K562 (cell line): ENCODE measurements around the gene API5. TPM values are rescaled to one million over a fixed set of nuclear protein-coding genes. Genes with fewer than 3 reads are reported as not detected.

Source experiments
- BDP1 ChIP-seq: IDR thresholded peaks from 3 replicates; pipeline ENCODE4 v1.6.1; 2011; ENCODE audit not compliant: insufficient read length, insufficient read depth
- CCAR2 ChIP-seq: fragments of 200-400 bp; formaldehyde crosslinking; IDR thresholded peaks from 2 replicates; pipeline ENCODE4 v1.6.1; 2017; ENCODE audit warnings: mild to moderate bottlenecking, low read depth, low read length
- CLOCK ChIP-seq: fragments of 250-450 bp; sonication (Bioruptor Pico); IDR thresholded peaks from 2 replicates; pipeline ENCODE4 v1.4.0; 2020; ENCODE audit warnings: mild to moderate bottlenecking, moderate library complexity, borderline replicate concordance
- CREM ChIP-seq: IDR thresholded peaks from 2 replicates; pipeline ENCODE4 v1.6.1; 2014; ENCODE audit warnings: antibody characterized with exemption, low read depth
- ELK3 ChIP-seq: fragments of 450-650 bp; formaldehyde crosslinking; IDR thresholded peaks from 2 replicates; pipeline ENCODE4 v1.4.0; 2020; ENCODE audit warnings: mild to moderate bottlenecking
- HSF4 ChIP-seq: fragments of 250-450 bp; sonication (Bioruptor Pico); IDR thresholded peaks from 2 replicates; pipeline ENCODE4 v2.1.2; 2022; ENCODE audit warnings: mild to moderate bottlenecking, moderate library complexity, borderline replicate concordance
- ILK ChIP-seq: fragments of 450-650 bp; IDR thresholded peaks from 2 replicates; pipeline ENCODE4 v1.6.1; 2016; ENCODE audit warnings: missing genetic modification characterization, low read depth, mild to moderate bottlenecking, missing compliant biosample characterization, moderate library complexity, borderline replicate concordance
- KLF13 ChIP-seq: fragments of 450-650 bp; IDR thresholded peaks from 2 replicates; pipeline ENCODE4 v1.6.1; 2016; ENCODE audit warnings: missing genetic modification characterization, low read depth, mild to moderate bottlenecking, missing compliant biosample characterization, moderate library complexity, borderline replicate concordance
- NBN ChIP-seq: fragments of 450-650 bp; IDR thresholded peaks from 2 replicates; pipeline ENCODE4 v1.6.1; 2016; ENCODE audit warnings: low read depth, mild to moderate bottlenecking
- NFYB ChIP-seq: IDR thresholded peaks from 2 replicates; pipeline ENCODE4 v1.6.1; 2011; ENCODE audit warnings: mild to moderate bottlenecking, moderate library complexity; ENCODE audit not compliant: insufficient read length; ENCODE audit errors: extremely low read depth
- NR4A1 ChIP-seq, 2 experiments: fragments of 250-450 bp in 1 of 2; fragments of 450-650 bp in 1 of 2; sonication (Bioruptor Pico) in 1 of 2; IDR thresholded peaks; 2 replicates each; pipeline versions ENCODE4 v1.4.0 to v1.6.1; 2016 to 2020; ENCODE audit warnings: mild to moderate bottlenecking in 2 of 2, missing compliant biosample characterization in 1 of 2, missing genetic modification characterization in 1 of 2, moderate library complexity in 1 of 2
- PPARD ChIP-seq: fragments of 250-450 bp; sonication (Bioruptor Pico); IDR thresholded peaks from 2 replicates; pipeline ENCODE4 v1.8.0; 2022; ENCODE audit warnings: inconsistent platforms, mild to moderate bottlenecking, moderate library complexity
- RAD21 ChIP-seq, 2 experiments: fragments of 250-450 bp in 1 of 2; fragments of 450-650 bp in 1 of 2; sonication (Bioruptor Pico) in 1 of 2; formaldehyde crosslinking in 1 of 2; IDR thresholded peaks in 1 of 2; conservative IDR thresholded peaks in 1 of 2; 2 replicates each; pipeline versions ENCODE4 v1.4.0 to v1.8.0; 2020 to 2022; ENCODE audit warnings: mild to moderate bottlenecking in 2 of 2, moderate library complexity in 1 of 2
- TCF15 ChIP-seq: fragments of 250-450 bp; sonication (Bioruptor Pico); IDR thresholded peaks from 2 replicates; pipeline ENCODE4 v1.8.0; 2022; ENCODE audit warnings: moderate library complexity, mild to moderate bottlenecking, inconsistent platforms
- ZBTB43 ChIP-seq: sonication (generic); formaldehyde crosslinking; IDR thresholded peaks from 2 replicates; pipeline ENCODE4 v1.8.0; 2023; ENCODE audit warnings: mild to moderate bottlenecking, missing genetic modification reagents
- ZNF263 ChIP-seq: sonication (generic); formaldehyde crosslinking; IDR thresholded peaks from 2 replicates; pipeline ENCODE4 v1.8.0; 2022; ENCODE audit warnings: mild to moderate bottlenecking, missing genetic modification reagents, borderline replicate concordance
- ZNF655 ChIP-seq: fragments of 250-450 bp; sonication (Bioruptor Pico); IDR thresholded peaks from 2 replicates; pipeline ENCODE4 v1.5.0; 2021
- ZNF696 ChIP-seq: fragments of 250-450 bp; sonication (Bioruptor Pico); conservative IDR thresholded peaks from 2 replicates; pipeline ENCODE4 v1.4.0; 2020; ENCODE audit warnings: mild to moderate bottlenecking, moderate library complexity
- polyA plus RNA-seq, 8 experiments: library from polyadenylated mRNA; depleted of rRNA in 4 of 8; stranded (reverse) in 5 of 8; unstranded in 3 of 8; fragments of >200 nt; fragmentation: Nextera tagmentation in 2 of 8; fragmentation: Illumina TruSeq in 1 of 8; extraction: Ambion mirVana in 2 of 8; extraction: Trizol in 1 of 8; gene quantifications; 2 replicates each; pipeline versions ENCODE4 v1.2.1 to v1.2.3, GENCODE V29; 2011 to 2014; ENCODE audit warnings: inconsistent platforms in 1 of 8, missing spikeins in 1 of 8
- total RNA-seq, 7 experiments: library from RNA; depleted of rRNA in 6 of 7; stranded (reverse); fragments of >200 nt in 6 of 7; fragmentation: Illumina TruSeq in 2 of 7; extraction: Trizol in 2 of 7; gene quantifications; 2 replicates each; pipeline versions ENCODE4 v1.2.1 to v1.2.3, GENCODE V29; 2011 to 2021; ENCODE audit warnings: low replicate concordance in 1 of 7

API5 gene
- total and polyA plus RNA-seq, 9 of the 15 experiments (the other 6 are each of a cell fraction or from before 2014, with no cell fraction given) = 59.8 to 146 (median 123) TPM

GRCh38 chr11:43311791-43312607 lies at the start of gene API5 (continued):
- TF ChIP-seq NFYB = no peak
- TF ChIP-seq KLF13 (tag) = no peak
- TF ChIP-seq ZNF263 (CRISPR knock-in tag) = peak; percentile 33; the same call in 1 of the 2 replicates
- no peak for TF ChIP-seq ILK (tag)
- no peak for TF ChIP-seq ZNF696 (CRISPR knock-in tag)
- TF ChIP-seq HSF4 (CRISPR knock-in tag) = no peak
- peak; percentile 63; the same call in 1 of the 2 replicates for TF ChIP-seq NBN
- TF ChIP-seq CLOCK (CRISPR knock-in tag) = no peak
- TF ChIP-seq BDP1 = no peak
- TF ChIP-seq ELK3 (CRISPR knock-in tag) = no peak
- no peak for TF ChIP-seq PPARD (CRISPR knock-in tag)
- TF ChIP-seq CREM = peak; percentile 87
- no peak for TF ChIP-seq ZNF655 (CRISPR knock-in tag)
- TF ChIP-seq ZBTB43 (CRISPR knock-in tag) = no peak
- peak; percentile 39 to 49 for TF ChIP-seq RAD21 (CRISPR knock-in tag; conservative IDR thresholded peaks at IDR 0.05 in 1 of 2, IDR thresholded peaks at IDR 0.05 in 1 of 2)
- no peak for TF ChIP-seq TCF15 (CRISPR knock-in tag)
- no peak for TF ChIP-seq NR4A1 (CRISPR knock-in tag; IDR thresholded peaks at IDR 0.05)
- TF ChIP-seq NR4A1 (tag; IDR thresholded peaks at IDR 0.05) = no peak
- TF ChIP-seq CCAR2 = no peak
